ENCODE results near the gene FAM83C. TPM values are rescaled to one million over a fixed set of nuclear protein-coding genes. Genes with fewer than 3 reads are reported as not detected.

The FAM83C gene
- polyA plus RNA-seq, 1 of the 3 experiments (the other 2 are of a cell fraction), result not detected

DNA sequence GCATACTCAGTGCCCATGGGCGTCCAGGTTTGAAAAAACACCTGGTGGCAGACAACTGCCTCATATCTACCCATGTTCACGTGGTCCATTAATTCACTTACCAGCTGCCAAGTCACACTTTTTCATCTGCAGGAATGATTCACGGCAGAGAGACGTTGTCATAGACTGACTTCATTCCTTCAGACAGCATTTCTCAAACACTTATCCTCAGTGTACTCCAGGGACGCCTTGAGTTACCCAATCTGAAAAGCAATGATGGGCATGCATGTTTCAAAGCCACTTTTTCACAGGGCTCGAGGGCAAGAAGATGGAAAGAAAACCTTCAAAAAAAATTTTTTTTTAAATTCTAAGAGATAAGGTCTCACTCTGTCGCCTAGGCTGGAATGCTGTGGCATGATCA, 20.3 kb downstream of the FAM83C start (continued):
- TF ChIP-seq, protein P1, sequence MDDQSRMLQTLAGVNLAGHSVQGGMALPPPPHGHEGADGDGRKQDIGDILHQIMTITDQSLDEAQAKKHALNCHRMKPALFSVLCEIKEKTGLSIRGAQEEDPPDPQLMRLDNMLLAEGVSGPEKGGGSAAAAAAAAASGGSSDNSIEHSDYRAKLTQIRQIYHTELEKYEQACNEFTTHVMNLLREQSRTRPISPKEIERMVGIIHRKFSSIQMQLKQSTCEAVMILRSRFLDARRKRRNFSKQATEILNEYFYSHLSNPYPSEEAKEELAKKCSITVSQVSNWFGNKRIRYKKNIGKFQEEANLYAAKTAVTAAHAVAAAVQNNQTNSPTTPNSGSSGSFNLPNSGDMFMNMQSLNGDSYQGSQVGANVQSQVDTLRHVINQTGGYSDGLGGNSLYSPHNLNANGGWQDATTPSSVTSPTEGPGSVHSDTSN (IDR thresholded peaks at IDR 0.05), result no peak
- no peak for TF ChIP-seq SMC3 (IDR thresholded peaks at IDR 0.05; ENCODE audit: low read depth, low read length)
- TF ChIP-seq, protein P2, sequence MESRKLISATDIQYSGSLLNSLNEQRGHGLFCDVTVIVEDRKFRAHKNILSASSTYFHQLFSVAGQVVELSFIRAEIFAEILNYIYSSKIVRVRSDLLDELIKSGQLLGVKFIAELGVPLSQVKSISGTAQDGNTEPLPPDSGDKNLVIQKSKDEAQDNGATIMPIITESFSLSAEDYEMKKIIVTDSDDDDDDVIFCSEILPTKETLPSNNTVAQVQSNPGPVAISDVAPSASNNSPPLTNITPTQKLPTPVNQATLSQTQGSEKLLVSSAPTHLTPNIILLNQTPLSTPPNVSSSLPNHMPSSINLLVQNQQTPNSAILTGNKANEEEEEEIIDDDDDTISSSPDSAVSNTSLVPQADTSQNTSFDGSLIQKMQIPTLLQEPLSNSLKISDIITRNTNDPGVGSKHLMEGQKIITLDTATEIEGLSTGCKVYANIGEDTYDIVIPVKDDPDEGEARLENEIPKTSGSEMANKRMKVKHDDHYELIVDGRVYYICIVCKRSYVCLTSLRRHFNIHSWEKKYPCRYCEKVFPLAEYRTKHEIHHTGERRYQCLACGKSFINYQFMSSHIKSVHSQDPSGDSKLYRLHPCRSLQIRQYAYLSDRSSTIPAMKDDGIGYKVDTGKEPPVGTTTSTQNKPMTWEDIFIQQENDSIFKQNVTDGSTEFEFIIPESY (IDR thresholded peaks at IDR 0.05; ENCODE audit: borderline replicate concordance, low read depth), result no peak

DNA sequence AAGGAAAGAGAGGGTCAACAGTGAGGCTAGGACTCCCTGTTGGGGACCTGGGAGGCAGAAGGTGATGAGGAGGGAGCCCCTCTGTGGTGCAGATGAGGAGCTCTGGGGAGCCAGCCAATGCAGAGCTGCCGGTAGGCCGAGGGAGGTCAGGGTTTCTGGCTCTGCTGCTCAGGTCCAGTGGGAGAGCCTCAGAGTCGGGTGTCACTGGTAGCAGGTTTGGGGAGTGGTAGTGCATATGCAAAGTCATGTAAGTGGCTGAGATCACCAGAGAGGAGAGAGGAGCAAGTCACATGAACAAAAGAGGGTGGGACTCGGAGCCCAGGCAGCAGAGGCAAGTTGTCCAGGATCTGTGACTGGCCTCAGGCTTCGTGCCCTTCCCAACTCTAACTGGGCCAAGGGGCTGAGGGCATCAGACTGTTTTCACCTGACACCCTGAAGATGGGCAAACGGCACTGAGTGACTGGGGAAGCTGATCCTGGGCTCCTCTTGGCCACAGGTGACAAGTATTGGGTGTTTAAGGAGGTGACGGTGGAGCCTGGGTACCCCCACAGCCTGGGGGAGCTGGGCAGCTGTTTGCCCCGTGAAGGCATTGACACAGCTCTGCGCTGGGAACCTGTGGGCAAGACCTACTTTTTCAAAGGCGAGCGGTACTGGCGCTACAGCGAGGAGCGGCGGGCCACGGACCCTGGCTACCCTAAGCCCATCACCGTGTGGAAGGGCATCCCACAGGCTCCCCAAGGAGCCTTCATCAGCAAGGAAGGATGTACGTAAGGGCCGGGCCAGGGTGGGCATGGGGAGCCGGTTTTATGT, 20.9 kb downstream of the FAM83C start:
- POLR2A ChIA-PET, result no interaction called here
- H3K36me3 ChIP-seq (replicated peaks in 1 of 2; ENCODE audit: control insufficient read depth in 1 of 2, insufficient read depth in 2 of 2, low read length in 1 of 2), result peaks cover 3 to 31% of the 10 kb centered on the region in 2 experiments
- H2AFZ ChIP-seq (ENCODE audit: low read depth), result no peak overlapping the region
- TF ChIP-seq, protein P3, sequence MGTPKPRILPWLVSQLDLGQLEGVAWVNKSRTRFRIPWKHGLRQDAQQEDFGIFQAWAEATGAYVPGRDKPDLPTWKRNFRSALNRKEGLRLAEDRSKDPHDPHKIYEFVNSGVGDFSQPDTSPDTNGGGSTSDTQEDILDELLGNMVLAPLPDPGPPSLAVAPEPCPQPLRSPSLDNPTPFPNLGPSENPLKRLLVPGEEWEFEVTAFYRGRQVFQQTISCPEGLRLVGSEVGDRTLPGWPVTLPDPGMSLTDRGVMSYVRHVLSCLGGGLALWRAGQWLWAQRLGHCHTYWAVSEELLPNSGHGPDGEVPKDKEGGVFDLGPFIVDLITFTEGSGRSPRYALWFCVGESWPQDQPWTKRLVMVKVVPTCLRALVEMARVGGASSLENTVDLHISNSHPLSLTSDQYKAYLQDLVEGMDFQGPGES (IDR thresholded peaks at IDR 0.05; ENCODE audit: low read depth, low read length), result no peak
- TF ChIP-seq TCF12 (IDR thresholded peaks at IDR 0.05) (no peak), RCOR1 (IDR thresholded peaks at IDR 0.05; ENCODE audit: low read length) (no peak), POLR2AphosphoS5 (IDR thresholded peaks at IDR 0.05; ENCODE audit: low read depth, low read length) (no peak), NRF1 (IDR thresholded peaks at IDR 0.05; ENCODE audit: low read depth, low read length) (no peak), FOXJ3 (CRISPR knock-in tag; IDR thresholded peaks at IDR 0.05) (no peak)
- TF ChIP-seq, protein P2 (IDR thresholded peaks at IDR 0.05; ENCODE audit: borderline replicate concordance, low read depth), result no peak
- TF ChIP-seq, protein P4, sequence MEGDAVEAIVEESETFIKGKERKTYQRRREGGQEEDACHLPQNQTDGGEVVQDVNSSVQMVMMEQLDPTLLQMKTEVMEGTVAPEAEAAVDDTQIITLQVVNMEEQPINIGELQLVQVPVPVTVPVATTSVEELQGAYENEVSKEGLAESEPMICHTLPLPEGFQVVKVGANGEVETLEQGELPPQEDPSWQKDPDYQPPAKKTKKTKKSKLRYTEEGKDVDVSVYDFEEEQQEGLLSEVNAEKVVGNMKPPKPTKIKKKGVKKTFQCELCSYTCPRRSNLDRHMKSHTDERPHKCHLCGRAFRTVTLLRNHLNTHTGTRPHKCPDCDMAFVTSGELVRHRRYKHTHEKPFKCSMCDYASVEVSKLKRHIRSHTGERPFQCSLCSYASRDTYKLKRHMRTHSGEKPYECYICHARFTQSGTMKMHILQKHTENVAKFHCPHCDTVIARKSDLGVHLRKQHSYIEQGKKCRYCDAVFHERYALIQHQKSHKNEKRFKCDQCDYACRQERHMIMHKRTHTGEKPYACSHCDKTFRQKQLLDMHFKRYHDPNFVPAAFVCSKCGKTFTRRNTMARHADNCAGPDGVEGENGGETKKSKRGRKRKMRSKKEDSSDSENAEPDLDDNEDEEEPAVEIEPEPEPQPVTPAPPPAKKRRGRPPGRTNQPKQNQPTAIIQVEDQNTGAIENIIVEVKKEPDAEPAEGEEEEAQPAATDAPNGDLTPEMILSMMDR (IDR thresholded peaks at IDR 0.05), result no peak
- TF ChIP-seq, protein P1 (IDR thresholded peaks at IDR 0.05), result no peak
- TF ChIP-seq, protein P5, sequence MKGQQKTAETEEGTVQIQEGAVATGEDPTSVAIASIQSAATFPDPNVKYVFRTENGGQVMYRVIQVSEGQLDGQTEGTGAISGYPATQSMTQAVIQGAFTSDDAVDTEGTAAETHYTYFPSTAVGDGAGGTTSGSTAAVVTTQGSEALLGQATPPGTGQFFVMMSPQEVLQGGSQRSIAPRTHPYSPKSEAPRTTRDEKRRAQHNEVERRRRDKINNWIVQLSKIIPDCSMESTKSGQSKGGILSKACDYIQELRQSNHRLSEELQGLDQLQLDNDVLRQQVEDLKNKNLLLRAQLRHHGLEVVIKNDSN (IDR thresholded peaks at IDR 0.05; ENCODE audit: borderline replicate concordance, low read depth), result no peak
- TF ChIP-seq, protein P6, sequence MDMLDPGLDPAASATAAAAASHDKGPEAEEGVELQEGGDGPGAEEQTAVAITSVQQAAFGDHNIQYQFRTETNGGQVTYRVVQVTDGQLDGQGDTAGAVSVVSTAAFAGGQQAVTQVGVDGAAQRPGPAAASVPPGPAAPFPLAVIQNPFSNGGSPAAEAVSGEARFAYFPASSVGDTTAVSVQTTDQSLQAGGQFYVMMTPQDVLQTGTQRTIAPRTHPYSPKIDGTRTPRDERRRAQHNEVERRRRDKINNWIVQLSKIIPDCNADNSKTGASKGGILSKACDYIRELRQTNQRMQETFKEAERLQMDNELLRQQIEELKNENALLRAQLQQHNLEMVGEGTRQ (IDR thresholded peaks at IDR 0.05; ENCODE audit: borderline replicate concordance, low read depth, low read length), result no peak

More for the DNA sequence above, 20.9 kb downstream of the FAM83C start:
- H3K9me2 ChIP-seq, result no peaks in the 10 kb centered on the region
- peaks cover 0 to 32% of the 10 kb centered on the region in 2 experiments; a peak in 1 of 4 replicates for H3K4me1 ChIP-seq (ENCODE audit: control insufficient read depth in 1 of 2, insufficient read depth in 2 of 2, low read depth in 1 of 2, low read length in 1 of 2)
- 94% methylated on average over 18 of the region's 20 CpGs for WGBS (ENCODE audit: low lambda C conversion rate)
- no peaks in the 10 kb centered on the region for H3K27me3 ChIP-seq (ENCODE audit: insufficient read depth)
- H3K9ac ChIP-seq, result no peak overlapping the region
- H3K9me3 ChIP-seq, result no peaks in the 10 kb centered on the region
- H3K27ac ChIP-seq (ENCODE audit: low read depth in 2 of 2, low read length in 1 of 2), result no peak overlapping the region
- no peak overlapping the region for H3K4me2 ChIP-seq
- CTCF ChIA-PET, result interaction anchor here (0.6 to 5.7 kb wide), 3 partner anchors 11 to 439 kb away, joined by 4 to 28 read pairs (median 15); no protein-coding TSS in a partner anchor
- no peak for DNase-seq
- H4K20me1 ChIP-seq (ENCODE audit: insufficient read depth), result no peaks in the 10 kb centered on the region
- H3K79me2 ChIP-seq (ENCODE audit: insufficient read depth), result peaks cover 8% of the 10 kb centered on the region
- H3K4me3 ChIP-seq (ENCODE audit: low read depth in 2 of 2, low read length in 1 of 2), result no peak overlapping the region
- H3F3A ChIP-seq (replicated peaks; ENCODE audit: insufficient read depth), result peaks cover 6% of the 10 kb centered on the region

All from SK-N-SH (cell line).